Measurements from ENCODE around the gene TMEM234.

The TMEM234 gene

DNA sequence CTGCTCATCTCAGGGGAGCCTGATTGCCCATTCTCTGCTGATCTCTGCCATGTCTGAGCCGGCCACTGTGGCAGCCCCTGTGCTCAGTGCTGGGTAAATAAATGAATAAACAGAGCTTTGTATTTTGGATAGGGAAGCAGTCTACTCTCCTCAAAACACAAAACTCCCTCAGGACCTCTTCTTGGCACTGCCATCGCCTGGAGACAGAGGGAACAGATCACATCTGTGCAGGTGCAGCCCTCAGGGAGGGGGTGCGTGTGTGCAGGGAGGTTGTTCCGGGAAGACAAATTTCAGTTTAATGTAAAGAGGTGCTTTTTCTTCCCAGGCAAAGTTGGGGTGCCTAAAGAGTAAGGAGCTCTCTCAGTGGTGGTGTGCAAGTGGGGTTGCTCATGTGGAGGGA, 17.2 kb upstream of the TMEM234 start:
- no peak for DNase-seq

GRCh38 chr1:32234792-32235191, 12.6 kb upstream of the TMEM234 start:
- DNase-seq: no peak

- DNase-seq: no peak
These were observed 10.6 kb upstream of the TMEM234 start for GRCh38 chr1:32232558-32233304.

DNA sequence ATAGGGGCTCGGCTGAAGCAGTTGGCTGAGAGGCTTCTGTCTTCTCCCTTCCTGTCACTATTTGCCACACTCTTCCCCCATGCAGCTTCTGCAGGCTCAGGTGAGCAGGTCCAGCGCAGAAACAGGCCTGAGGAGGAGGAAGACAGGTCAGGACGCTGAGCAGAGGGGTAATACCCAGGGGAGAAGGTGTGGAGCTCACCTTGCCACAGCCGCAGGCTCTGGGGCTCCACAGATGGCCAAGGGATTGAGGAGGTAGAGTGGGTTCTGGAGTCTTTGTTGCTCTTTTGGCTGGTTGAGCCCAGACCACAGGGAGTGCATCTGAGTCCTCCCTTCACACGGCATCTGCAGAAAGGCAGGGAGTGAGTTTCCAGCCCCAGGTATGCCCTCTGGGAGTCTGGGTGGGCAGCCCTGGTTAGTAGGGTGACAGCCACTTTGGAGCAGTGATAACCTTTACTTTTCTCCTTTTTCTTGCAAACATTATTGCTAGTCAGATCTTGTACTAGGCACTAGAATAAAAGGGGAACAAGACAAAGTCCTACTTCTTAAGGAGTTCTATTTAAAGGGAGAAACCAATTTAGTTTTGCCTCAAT, 9.8 kb upstream of the TMEM234 start:
- DNase-seq: no peak

- no peak for DNase-seq
These were observed 6.6 kb upstream of the TMEM234 start for GRCh38 chr1:32228771-32229170.

GRCh38 chr1:32224285-32224684, 2.1 kb upstream of the TMEM234 start:
- no peak for DNase-seq

- no peak for DNase-seq
These were observed 1.5 kb upstream of the TMEM234 start for GRCh38 chr1:32223683-32224082.

DNA sequence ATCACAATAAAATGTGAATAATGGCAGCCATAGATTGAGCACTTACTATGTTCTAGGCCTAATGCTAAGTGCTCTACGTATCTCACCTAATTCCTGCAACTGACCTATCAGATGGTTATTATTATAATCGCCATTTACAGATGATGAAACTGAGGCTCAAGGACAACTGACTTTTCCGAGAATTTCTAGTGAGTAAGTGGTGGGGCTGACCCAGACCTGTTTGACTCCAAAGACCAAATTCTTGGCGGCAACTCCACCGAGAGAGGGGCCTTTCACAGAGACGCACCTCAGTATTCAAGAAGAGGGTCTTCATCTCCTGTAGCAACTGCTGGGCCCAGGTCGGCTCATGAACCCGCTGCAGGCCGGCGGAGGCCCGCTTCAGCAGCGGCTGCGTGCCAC, 573 bp downstream of the TMEM234 start:
- no peak for DNase-seq

- DNase-seq: no peak
These were observed 1.2 kb downstream of the TMEM234 start for GRCh38 chr1:32220746-32221580.

DNA sequence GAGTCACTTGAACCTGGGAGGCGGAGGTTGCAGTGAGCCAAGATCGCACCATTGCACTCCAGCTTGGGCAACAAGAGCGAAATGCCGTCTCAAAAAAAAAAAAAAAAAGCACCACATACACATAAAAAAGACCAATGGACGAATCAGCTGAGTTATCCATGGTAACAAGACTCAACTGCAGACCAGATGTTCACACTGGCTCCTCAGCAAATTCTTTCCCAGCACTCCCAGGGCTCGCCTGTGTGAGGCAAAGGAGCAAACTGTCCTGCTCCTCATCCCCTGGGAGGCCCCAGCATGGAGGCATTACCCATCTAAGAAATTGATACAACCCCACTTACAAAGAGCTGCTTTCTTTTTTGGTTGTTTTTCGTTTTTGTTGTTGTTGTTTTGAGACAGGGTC, 3.1 kb downstream of the TMEM234 start:
- DNase-seq: no peak

DNA sequence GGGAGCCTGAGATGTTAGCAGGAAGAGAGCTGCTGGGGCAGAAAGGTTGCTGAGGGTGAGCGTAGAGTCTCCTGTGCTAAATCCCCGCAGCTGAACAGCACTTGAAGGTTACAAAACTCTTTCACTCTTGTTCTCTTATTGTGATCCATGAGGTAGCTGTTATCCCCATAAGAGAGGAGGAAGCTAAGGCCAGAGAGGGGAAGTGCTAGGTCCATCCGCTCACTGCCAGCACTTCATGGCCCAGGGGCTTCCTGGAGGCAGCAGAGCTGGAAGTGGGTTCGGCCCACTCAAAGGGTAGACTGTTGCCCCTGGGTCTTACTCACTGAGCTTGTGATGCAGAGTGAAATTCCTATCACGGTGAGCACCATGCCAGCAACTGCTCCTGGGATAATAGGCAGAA, 5.6 kb downstream of the TMEM234 start:
- no peak for DNase-seq

GRCh38 chr1:32215629-32216480, 6.3 kb downstream of the TMEM234 start:
- no peak for DNase-seq

GRCh38 chr1:32208891-32209328, 13.2 kb downstream of the TMEM234 start, which contains the start of gene DCDC2B:
DCDC2B (plus strand) TSS chr1:32209089; CDS start chr1:32209094, 5 bp downstream.
- peak; percentile 92 for DNase-seq

DNA sequence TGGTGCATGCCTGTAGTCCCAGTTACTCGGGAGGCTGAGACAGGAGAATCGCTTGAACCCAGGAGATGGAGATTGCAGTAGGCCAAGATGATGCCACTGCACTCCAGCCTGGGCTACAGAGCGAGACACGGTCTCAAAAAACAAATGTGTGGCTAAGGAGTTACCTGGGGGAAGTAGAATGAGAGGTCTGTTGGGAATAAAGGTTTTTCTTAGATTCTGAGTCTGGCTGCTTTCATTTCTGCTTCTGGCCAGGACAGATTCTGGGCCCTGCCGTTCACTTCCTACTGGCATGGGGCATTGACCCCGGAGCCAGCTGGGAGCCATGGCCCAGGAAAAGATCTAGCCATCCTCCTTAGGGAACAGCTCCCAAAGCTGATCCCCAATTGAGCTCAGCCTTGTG, 13.7 kb downstream of the TMEM234 start:
- DNase-seq: no peak

GRCh38 chr1:32205401-32206370, 16.5 kb downstream of the TMEM234 start, which contains the start of gene IQCC:
IQCC (plus strand) TSS chr1:32205671; CDS start chr1:32205682, 11 bp downstream.
- peak; percentile 42 for DNase-seq

DNA sequence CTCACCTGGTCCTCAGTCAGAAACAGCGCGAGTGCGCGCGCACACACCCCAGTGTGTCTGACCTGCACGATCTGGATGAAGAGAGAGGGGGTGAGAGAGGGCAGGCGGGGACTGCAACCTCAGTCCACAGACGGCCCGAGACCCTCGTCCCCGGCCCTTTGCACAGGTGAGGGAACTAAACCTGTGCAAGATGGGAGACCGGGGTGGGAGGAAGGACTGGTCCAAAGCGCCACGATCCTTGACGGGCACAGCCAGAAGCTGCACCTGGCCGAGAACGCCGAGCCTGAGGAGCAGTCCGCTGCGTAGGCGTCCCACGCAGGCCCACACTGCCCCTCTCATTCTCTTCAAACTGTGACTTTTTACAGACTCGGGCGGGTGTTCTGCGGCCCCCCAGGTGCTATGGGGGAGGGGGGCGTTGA, 17.2 kb downstream of the TMEM234 start:
- DNase-seq: no peak

DNA sequence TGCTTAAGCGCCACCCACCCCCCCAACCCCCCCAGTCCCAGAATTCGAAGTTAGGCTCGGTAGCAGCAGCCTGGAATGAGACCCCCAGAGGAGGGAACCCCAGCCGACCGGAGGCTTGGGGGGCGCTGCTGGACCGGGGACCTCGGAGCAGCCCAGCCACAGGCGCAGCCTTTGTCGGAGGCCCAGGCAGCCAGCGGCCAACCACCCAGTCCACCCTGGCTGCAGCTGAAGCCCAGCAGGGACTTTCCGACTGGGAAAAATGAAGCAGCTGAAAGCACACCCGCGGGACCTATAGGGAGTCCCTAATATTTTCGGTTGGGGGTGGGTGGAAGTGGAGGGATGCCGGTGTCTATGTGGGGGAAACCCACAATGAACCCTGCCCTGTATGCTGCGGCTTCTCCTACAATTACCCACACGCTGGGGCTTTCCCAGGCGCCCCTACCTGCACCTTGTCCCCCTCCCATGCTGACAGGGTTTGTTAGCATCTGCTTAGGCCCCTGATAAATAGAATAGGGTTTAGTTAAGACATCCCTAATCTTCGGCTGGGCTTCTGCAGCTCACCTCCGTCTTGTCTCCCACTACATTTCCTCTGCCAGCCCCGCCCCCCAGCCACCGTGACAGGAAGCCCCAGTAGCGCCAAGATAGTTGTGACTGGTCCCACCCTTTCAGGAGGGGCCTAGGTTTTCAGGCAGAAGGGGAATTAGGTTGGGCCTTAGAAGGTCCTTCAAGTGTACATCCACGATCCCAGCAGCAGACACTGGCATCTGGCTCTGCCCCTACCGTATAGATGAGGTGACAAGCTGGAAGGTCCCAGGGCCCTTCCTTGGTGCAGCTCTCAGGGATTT, 20.9 kb downstream of the TMEM234 start:
- no peak for DNase-seq

DNA sequence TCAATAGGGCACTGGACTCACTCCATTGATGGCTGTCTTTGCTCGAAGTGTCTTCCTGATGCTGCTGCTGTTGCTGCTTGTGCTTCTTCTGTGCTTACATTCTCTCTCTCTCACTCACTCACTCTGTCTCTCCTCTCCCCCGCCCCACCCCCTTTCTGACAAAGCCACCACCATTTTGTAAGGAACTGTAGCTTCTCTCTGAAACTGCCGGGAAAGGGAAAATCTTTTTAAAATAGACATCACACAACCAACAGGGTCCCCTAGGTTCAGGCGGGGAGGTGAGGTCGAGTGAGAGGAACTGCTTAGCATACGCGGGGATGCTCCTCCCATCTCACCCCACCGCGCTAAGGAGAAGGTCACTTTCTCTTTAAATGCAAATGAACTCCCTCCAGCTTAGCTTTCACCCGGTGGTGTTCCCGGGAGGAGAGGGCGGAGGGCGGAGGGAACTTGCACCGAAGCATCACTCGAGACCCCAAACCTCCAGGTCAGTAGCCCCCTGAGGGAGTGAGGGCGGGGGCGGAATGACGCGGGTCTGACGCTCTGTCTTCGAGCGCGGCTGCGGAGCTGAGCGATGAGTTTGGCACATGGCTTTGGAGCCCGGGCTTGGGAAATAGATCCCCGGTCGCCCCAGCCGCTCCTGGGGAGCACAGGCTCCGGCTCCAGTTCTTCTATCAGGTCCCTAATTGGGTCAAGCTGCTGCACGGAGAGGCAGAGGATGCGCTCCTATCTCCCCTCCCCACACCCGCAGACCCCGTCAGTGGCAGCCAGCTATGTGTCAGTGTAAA, 21.7 kb downstream of the TMEM234 start, which contains the start of gene CCDC28B:
CCDC28B (plus strand) TSS at position 370 of the 785 bp plus-strand sequence. CDS start 1,341 bp downstream, outside the sequence.
- no peak for DNase-seq

- DNase-seq: no peak
These were observed 22.5 kb downstream of the TMEM234 start for GRCh38 chr1:32199717-32200072.

All from DMS 273 treated with DMSO at 0.1 percent for 48 hours (cell line).